ENCODE data around the gene SWT1.

The SWT1 gene

DNA sequence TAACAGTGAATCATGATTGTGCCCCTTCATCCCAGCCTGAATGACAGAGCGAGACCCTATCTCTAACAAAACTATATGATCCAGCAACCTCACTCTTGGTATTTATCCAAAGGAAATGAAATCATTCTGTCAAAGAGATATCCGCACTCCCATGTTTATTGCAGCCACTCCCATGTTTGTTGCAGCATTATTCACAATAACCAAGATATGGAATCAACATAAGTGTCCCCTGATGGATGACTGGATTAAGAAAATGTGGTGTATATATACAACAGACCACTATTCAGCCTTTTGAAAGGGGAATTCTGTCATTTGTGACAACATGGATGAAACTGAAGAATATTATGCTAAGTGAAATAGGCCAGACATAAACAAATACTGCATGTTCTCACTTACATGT, 44.6 kb upstream of the SWT1 start:
- Histone ChIP-seq H2AFZ (ENCODE audit: low read depth, low read length) (no peak overlapping the region), H3K9me3 (ENCODE audit: control insufficient read depth, low read length) (peaks cover 25% of the 10 kb centered on the region), H3K14ac (ENCODE audit: low read length in 2 of 2) (no peak overlapping the region), H4K91ac (ENCODE audit: low read length) (no peak overlapping the region), H2AK5ac (ENCODE audit: low read length, severe bottlenecking) (no peak overlapping the region), H3K36me3 (ENCODE audit: control insufficient read depth in 1 of 2, insufficient read depth in 2 of 2, low read depth in 1 of 2, low read length in 2 of 2) (peaks cover 0 to 1% of the 10 kb centered on the region in 2 experiments), H2BK15ac (ENCODE audit: low read depth, poor library complexity, severe bottlenecking) (no peak overlapping the region), H3K27ac (ENCODE audit: low read length, poor library complexity, severe bottlenecking) (no peak overlapping the region), H3K23ac (ENCODE audit: low read length in 2 of 2) (no peak overlapping the region), H3K9ac (ENCODE audit: low read length) (no peak overlapping the region), H3K4ac (ENCODE audit: low read depth in 1 of 2, low read length in 2 of 2) (no peak overlapping the region), H2BK120ac (ENCODE audit: low read depth, low read length) (no peak overlapping the region), H3K4me3 (ENCODE audit: insufficient read depth in 1 of 2, low read depth in 1 of 2, low read length in 2 of 2) (no peak overlapping the region), H2BK12ac (ENCODE audit: low read length in 2 of 2) (no peak overlapping the region), H3K4me1 (ENCODE audit: control insufficient read depth, insufficient read depth, low read depth, low read length) (no peaks in the 10 kb centered on the region), H4K8ac (ENCODE audit: low read length) (no peak overlapping the region), H3K4me2 (ENCODE audit: low read length, poor library complexity, severe bottlenecking) (no peak overlapping the region), H3K18ac (ENCODE audit: low read depth in 1 of 2, low read length in 2 of 2) (no peak overlapping the region), H3K27me3 (ENCODE audit: control insufficient read depth in 1 of 2, insufficient read depth in 1 of 2, low read length in 2 of 2) (no peaks in the 10 kb centered on the region), H2BK5ac (ENCODE audit: low read depth, low read length, poor library complexity, severe bottlenecking) (no peak overlapping the region), H3K79me1 (replicated peaks; ENCODE audit: low read length, poor library complexity, severe bottlenecking) (no peaks in the 10 kb centered on the region)
- peak; percentile 3 for DNase-seq
- WGBS: 64% methylated on average over 2 of the region's 2 CpGs

DNA sequence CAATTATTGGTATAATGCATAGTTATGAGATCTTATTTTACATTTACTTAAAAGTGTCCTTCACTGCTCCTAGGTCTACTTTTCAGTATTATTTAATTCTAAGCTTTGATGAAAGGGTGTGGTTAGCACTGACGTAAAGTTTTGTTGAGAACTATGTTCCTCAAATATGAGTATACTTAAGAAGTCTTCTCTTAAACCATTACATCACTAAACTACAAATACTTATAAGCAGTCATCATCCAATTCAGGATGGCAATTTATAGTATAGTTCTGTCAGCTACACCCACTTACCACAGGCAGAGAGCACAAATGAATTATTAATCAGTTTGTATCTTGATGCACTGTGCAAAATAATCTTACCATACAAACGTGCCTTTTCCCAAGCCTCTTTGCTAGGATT, 27.3 kb upstream of the SWT1 start:
- Histone ChIP-seq H3K14ac (ENCODE audit: low read length in 2 of 2) (no peak overlapping the region), H2AFZ (ENCODE audit: low read depth, low read length) (no peak overlapping the region), H3K23ac (ENCODE audit: low read length in 2 of 2) (no peak overlapping the region), H2BK120ac (ENCODE audit: low read depth, low read length) (no peak overlapping the region), H3K9ac (ENCODE audit: low read length) (no peak overlapping the region), H3K9me3 (ENCODE audit: control insufficient read depth, low read length) (peaks cover 36% of the 10 kb centered on the region), H3K27me3 (ENCODE audit: control insufficient read depth in 1 of 2, insufficient read depth in 1 of 2, low read length in 2 of 2) (no peaks in the 10 kb centered on the region), H3K36me3 (ENCODE audit: control insufficient read depth in 1 of 2, insufficient read depth in 2 of 2, low read depth in 1 of 2, low read length in 2 of 2) (peaks cover 22 to 86% of the 10 kb centered on the region in 2 experiments), H3K4me1 (ENCODE audit: control insufficient read depth, insufficient read depth, low read depth, low read length) (no peaks in the 10 kb centered on the region), H4K8ac (ENCODE audit: low read length) (no peak overlapping the region), H3K4me2 (ENCODE audit: low read length, poor library complexity, severe bottlenecking) (no peak overlapping the region), H2BK15ac (ENCODE audit: low read depth, poor library complexity, severe bottlenecking) (no peak overlapping the region), H3K18ac (ENCODE audit: low read depth in 1 of 2, low read length in 2 of 2) (no peak overlapping the region), H2BK12ac (ENCODE audit: low read length in 2 of 2) (no peak overlapping the region), H3K4ac (ENCODE audit: low read depth in 1 of 2, low read length in 2 of 2) (no peak overlapping the region), H4K91ac (ENCODE audit: low read length) (no peak overlapping the region), H2BK5ac (ENCODE audit: low read depth, low read length, poor library complexity, severe bottlenecking) (no peak overlapping the region), H2AK5ac (ENCODE audit: low read length, severe bottlenecking) (no peak overlapping the region), H3K79me1 (replicated peaks; ENCODE audit: low read length, poor library complexity, severe bottlenecking) (no peaks in the 10 kb centered on the region), H3K27ac (ENCODE audit: low read length, poor library complexity, severe bottlenecking) (no peak overlapping the region), H3K4me3 (ENCODE audit: insufficient read depth in 1 of 2, low read depth in 1 of 2, low read length in 2 of 2) (no peak overlapping the region)
- WGBS: 90% methylated on average over 1 of the region's 2 CpGs
- DNase-seq: no peak

DNA sequence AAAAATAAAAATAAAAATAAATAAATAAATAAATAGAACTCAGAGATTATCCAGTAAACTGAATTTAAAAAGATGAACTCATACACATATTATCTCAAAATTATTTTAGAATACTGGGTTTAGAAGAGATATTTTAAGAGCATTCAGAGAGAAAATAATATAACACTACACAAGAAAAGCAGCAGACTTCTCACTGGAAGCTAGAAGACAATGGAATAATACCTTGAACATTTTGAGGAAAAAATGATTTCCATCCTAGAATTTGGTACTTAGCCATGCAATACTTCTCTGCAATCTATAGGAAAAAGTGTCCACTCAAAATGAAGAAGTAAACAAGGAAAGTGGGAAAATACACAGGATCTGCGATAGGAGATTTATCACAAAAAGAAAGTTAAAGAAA, 24.4 kb upstream of the SWT1 start:
- Histone ChIP-seq H2AFZ (ENCODE audit: low read depth, low read length) (no peak overlapping the region), H4K91ac (ENCODE audit: low read length) (no peak overlapping the region), H3K4me3 (ENCODE audit: insufficient read depth in 1 of 2, low read depth in 1 of 2, low read length in 2 of 2) (no peak overlapping the region), H3K9ac (ENCODE audit: low read length) (no peak overlapping the region), H2BK120ac (ENCODE audit: low read depth, low read length) (no peak overlapping the region), H3K18ac (ENCODE audit: low read depth in 1 of 2, low read length in 2 of 2) (no peak overlapping the region), H3K4ac (ENCODE audit: low read depth in 1 of 2, low read length in 2 of 2) (no peak overlapping the region), H3K27ac (ENCODE audit: low read length, poor library complexity, severe bottlenecking) (no peak overlapping the region), H3K9me3 (ENCODE audit: control insufficient read depth, low read length) (peaks cover 40% of the 10 kb centered on the region), H3K23ac (ENCODE audit: low read length in 2 of 2) (no peak overlapping the region), H3K27me3 (ENCODE audit: control insufficient read depth in 1 of 2, insufficient read depth in 1 of 2, low read length in 2 of 2) (no peaks in the 10 kb centered on the region), H3K4me1 (ENCODE audit: control insufficient read depth, insufficient read depth, low read depth, low read length) (no peaks in the 10 kb centered on the region), H3K36me3 (ENCODE audit: control insufficient read depth in 1 of 2, insufficient read depth in 2 of 2, low read depth in 1 of 2, low read length in 2 of 2) (peaks cover 24 to 87% of the 10 kb centered on the region in 2 experiments), H4K8ac (ENCODE audit: low read length) (no peak overlapping the region), H3K79me1 (replicated peaks; ENCODE audit: low read length, poor library complexity, severe bottlenecking) (no peaks in the 10 kb centered on the region), H2BK5ac (ENCODE audit: low read depth, low read length, poor library complexity, severe bottlenecking) (no peak overlapping the region), H2BK15ac (ENCODE audit: low read depth, poor library complexity, severe bottlenecking) (no peak overlapping the region), H2BK12ac (ENCODE audit: low read length in 2 of 2) (no peak overlapping the region), H2AK5ac (ENCODE audit: low read length, severe bottlenecking) (no peak overlapping the region), H3K14ac (ENCODE audit: low read length in 2 of 2) (no peak overlapping the region), H3K4me2 (ENCODE audit: low read length, poor library complexity, severe bottlenecking) (no peak overlapping the region)
- no CpG with 5 or more reads among the region's 1 CpG for WGBS
- DNase-seq: peak; percentile 6

DNA sequence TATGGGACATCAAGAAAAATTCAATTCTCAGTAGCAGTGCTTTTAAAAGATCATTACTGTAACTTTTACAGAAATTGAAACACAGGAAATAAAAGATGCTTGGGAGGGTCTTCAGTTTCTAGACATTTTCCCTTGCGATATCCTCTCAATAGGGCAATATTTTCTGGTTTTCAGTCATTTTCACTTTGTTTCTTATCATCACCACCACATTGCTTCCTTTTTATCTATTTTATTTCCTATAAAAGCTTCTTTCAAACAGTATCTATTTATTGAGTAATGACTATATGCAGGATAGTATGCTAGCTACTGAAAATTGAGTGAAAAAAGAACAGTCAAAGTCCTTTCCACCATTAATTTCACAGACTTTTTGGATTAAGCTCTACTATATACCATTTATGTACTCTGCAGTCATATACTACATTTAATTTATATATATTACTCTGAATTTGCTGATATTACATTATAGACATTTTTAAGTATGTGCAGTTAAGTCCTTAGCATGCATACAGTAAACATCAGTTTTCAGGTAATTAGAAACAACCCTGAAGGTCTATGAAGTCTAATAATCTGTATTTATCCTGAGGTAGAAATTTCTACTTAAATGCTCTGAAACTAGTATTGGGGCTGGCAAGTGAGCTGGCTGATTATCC, 18.9 kb upstream of the SWT1 start:
- no peak overlapping the region for H3K23ac ChIP-seq (ENCODE audit: low read length in 2 of 2)
- H3K4me2 ChIP-seq (ENCODE audit: low read length, poor library complexity, severe bottlenecking): no peak overlapping the region
- H2BK120ac ChIP-seq (ENCODE audit: low read depth, low read length): no peak overlapping the region
- H2BK5ac ChIP-seq (ENCODE audit: low read depth, low read length, poor library complexity, severe bottlenecking): no peak overlapping the region
- H4K91ac ChIP-seq (ENCODE audit: low read length): no peak overlapping the region
- no peak overlapping the region for H3K27ac ChIP-seq (ENCODE audit: low read length, poor library complexity, severe bottlenecking)
- H3K79me1 ChIP-seq (replicated peaks; ENCODE audit: low read length, poor library complexity, severe bottlenecking): no peaks in the 10 kb centered on the region
- no peak overlapping the region for H3K4me3 ChIP-seq (ENCODE audit: insufficient read depth in 1 of 2, low read depth in 1 of 2, low read length in 2 of 2)
- H4K8ac ChIP-seq (ENCODE audit: low read length): no peak overlapping the region
- peaks cover 22% of the 10 kb centered on the region for H3K9me3 ChIP-seq (ENCODE audit: control insufficient read depth, low read length)
- no peak overlapping the region for H2BK15ac ChIP-seq (ENCODE audit: low read depth, poor library complexity, severe bottlenecking)
- H2BK12ac ChIP-seq (ENCODE audit: low read length in 2 of 2): no peak overlapping the region
- no peak overlapping the region for H2AFZ ChIP-seq (ENCODE audit: low read depth, low read length)
- no peak overlapping the region for H3K4ac ChIP-seq (ENCODE audit: low read depth in 1 of 2, low read length in 2 of 2)
- peaks cover 15 to 87% of the 10 kb centered on the region in 2 experiments for H3K36me3 ChIP-seq (ENCODE audit: control insufficient read depth in 1 of 2, insufficient read depth in 2 of 2, low read depth in 1 of 2, low read length in 2 of 2)
- no peak overlapping the region for H3K9ac ChIP-seq (ENCODE audit: low read length)
- no peak overlapping the region for H3K18ac ChIP-seq (ENCODE audit: low read depth in 1 of 2, low read length in 2 of 2)
- DNase-seq: no peak
- no peaks in the 10 kb centered on the region for H3K27me3 ChIP-seq (ENCODE audit: control insufficient read depth in 1 of 2, insufficient read depth in 1 of 2, low read length in 2 of 2)
- H2AK5ac ChIP-seq (ENCODE audit: low read length, severe bottlenecking): no peak overlapping the region
- no peaks in the 10 kb centered on the region for H3K4me1 ChIP-seq (ENCODE audit: control insufficient read depth, insufficient read depth, low read depth, low read length)
- no peak overlapping the region for H3K14ac ChIP-seq (ENCODE audit: low read length in 2 of 2)
- WGBS: 100% methylated on average over 1 of the region's 1 CpG
